Lower lobe of right lung (tissue), 2 donors: Measurements from ENCODE around the gene AKT3. TPM values are rescaled to one million over a fixed set of nuclear protein-coding genes. Genes with fewer than 3 reads are reported as not detected.
"Not testable (repeated sequence)": the region's sequence is repeated elsewhere in the genome, so short reads cannot be mapped to it uniquely, and the experiment has no call there.

Source experiments
- ATAC-seq, 2 donors: fragments of 200-7000 bp; cut with Tn5 transposase; one replicate each; pipeline ENCODE4 v1.9.1; 2020 to 2022; ENCODE audit warnings: mild to moderate bottlenecking in 2 of 2, moderate library complexity in 2 of 2
- DNase-seq: peaks from one replicate; pipeline ENCODE4 v3.0.0-alpha.2; 2020
- H3K27ac ChIP-seq: fragments of 200-600 bp; one replicate; pipeline ENCODE4 v1.8.0; 2022
- H3K27me3 ChIP-seq: fragments of 200-600 bp; one replicate; pipeline ENCODE4 v1.8.0; 2022; ENCODE audit warnings: low read depth
- H3K36me3 ChIP-seq: fragments of 200-600 bp; one replicate; pipeline ENCODE4 v1.8.0; 2022; ENCODE audit warnings: mild to moderate bottlenecking
- H3K4me1 ChIP-seq: fragments of 200-600 bp; one replicate; pipeline ENCODE4 v1.8.0; 2022
- H3K4me3 ChIP-seq: fragments of 200-600 bp; one replicate; pipeline ENCODE4 v1.8.0; 2022; ENCODE audit warnings: mild to moderate bottlenecking
- H3K9me3 ChIP-seq: fragments of 200-600 bp; one replicate; pipeline ENCODE4 v1.8.0; 2022
- intact Hi-C: fragments of 100-400 bp; cut with DNase I; formaldehyde crosslinking; loops from one replicate; pipeline ENCODE4 v1.11.0; 2022
- total RNA-seq: library from RNA; stranded (reverse); fragmentation: NEBNext Ultra II Directional; extraction: Animal tissue kit (Norgen Biotek cat#: 25700); gene quantifications from one replicate; pipeline ENCODE4 v1.2.1, GENCODE V29; 2021
- TF ChIP-seq, protein P1 (sequence below): fragments of 200-600 bp; IDR thresholded peaks from one replicate; pipeline ENCODE4 v1.8.0; 2022; ENCODE audit warnings: antibody characterized with exemption, mild to moderate bottlenecking
- donor health status: DM: no; HTN: yes; CAD: no; lungs with severe emphysema.

Gene AKT3
- total RNA-seq, 1 donor from 2014 or later, result 52.5 TPM

DNA sequence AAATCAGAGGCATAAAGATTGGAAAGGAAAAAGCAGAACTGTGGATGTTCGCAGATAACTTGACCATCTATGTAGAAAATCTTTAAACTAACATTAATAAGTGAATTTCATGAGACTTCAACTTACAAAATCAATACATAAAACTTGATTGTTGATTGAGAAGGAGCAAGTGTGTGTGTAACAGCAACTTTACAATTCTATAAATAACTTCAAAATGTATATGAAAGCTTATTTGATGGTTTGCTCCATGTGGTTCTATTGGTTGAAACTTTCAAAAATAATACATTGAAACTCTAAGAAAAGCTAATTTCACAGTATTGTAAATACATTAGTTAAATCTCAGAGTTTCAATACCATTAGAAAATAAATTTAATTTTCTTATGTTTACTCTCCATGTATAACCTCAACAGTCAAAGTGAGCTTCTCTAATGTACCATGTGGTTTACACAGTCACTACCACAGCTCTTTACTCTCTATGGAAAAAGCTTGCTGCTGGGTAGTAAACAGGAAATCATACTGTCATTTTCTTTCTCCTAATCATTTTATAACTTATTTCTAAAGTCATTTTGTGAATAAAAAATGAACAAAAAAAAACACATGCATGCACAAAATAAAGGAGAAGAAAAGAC lies 12.0 kb downstream of the AKT3 start:
- ATAC-seq, result no peak
- Histone ChIP-seq H3K4me3 (no peak overlapping the region), H3K36me3 (no peaks in the 10 kb centered on the region), H3K4me1 (peaks cover 8% of the 10 kb centered on the region), H3K27me3 (no peaks in the 10 kb centered on the region), H3K27ac (no peak overlapping the region), H3K9me3 (no peaks in the 10 kb centered on the region)
- TF ChIP-seq, protein P1, sequence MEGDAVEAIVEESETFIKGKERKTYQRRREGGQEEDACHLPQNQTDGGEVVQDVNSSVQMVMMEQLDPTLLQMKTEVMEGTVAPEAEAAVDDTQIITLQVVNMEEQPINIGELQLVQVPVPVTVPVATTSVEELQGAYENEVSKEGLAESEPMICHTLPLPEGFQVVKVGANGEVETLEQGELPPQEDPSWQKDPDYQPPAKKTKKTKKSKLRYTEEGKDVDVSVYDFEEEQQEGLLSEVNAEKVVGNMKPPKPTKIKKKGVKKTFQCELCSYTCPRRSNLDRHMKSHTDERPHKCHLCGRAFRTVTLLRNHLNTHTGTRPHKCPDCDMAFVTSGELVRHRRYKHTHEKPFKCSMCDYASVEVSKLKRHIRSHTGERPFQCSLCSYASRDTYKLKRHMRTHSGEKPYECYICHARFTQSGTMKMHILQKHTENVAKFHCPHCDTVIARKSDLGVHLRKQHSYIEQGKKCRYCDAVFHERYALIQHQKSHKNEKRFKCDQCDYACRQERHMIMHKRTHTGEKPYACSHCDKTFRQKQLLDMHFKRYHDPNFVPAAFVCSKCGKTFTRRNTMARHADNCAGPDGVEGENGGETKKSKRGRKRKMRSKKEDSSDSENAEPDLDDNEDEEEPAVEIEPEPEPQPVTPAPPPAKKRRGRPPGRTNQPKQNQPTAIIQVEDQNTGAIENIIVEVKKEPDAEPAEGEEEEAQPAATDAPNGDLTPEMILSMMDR, result no peak
- no peak for DNase-seq
- intact Hi-C loops, result no loop called here

DNA sequence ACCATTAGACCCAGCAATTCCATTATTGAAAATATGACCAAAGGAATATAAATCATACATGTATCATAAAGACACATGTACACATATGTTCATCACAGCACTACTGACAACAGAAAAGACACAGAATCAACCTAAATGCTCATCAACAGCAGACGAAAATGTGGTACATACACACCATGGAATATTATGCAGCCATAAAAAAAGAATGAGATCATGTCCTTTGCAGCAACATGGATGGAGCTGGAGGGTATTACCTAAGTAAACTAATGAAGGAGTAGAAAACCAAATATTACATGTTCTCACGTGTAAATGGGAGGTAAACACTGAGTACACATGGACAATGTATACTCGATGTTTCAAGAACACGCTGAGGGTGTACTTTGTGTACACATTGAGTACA lies 15.9 kb downstream of the AKT3 start:
- Histone ChIP-seq H3K9me3 (no peaks in the 10 kb centered on the region), H3K4me1 (no peaks in the 10 kb centered on the region), H3K27me3 (no peaks in the 10 kb centered on the region), H3K27ac (no peak overlapping the region), H3K4me3 (no peak overlapping the region), H3K36me3 (no peaks in the 10 kb centered on the region)
- no peak for DNase-seq
- intact Hi-C loops, result no loop called here
- TF ChIP-seq, protein P1, result no peak
- no peak for ATAC-seq

DNA sequence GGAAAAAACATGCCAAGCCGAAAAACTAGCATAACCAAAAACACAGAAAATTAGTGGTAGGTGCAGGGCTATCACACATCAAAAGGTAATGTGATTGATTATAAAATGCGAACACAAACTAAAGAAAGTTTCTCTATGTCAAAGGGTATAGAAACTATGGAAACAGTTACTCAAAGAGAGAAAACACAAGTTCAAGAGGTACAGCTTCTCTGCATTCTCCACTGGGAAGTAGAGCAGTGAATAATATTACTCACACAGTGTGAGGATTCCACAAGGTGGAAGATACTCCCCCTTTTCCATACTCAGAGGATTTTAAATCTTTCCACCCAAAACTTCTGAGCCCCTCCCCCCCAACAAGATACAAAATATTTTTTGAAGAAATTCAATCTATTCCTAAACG lies 18.6 kb downstream of the AKT3 start:
- intact Hi-C loops, result no loop called here
- H3K9me3 ChIP-seq, result no peaks in the 10 kb centered on the region
- H3K4me3 ChIP-seq, result no peak overlapping the region
- no peaks in the 10 kb centered on the region for H3K27me3 ChIP-seq
- DNase-seq (no peak), ATAC-seq (no peak)
- no peaks in the 10 kb centered on the region for H3K36me3 ChIP-seq
- no peaks in the 10 kb centered on the region for H3K4me1 ChIP-seq
- TF ChIP-seq, protein P1, result no peak
- no peak overlapping the region for H3K27ac ChIP-seq

DNA sequence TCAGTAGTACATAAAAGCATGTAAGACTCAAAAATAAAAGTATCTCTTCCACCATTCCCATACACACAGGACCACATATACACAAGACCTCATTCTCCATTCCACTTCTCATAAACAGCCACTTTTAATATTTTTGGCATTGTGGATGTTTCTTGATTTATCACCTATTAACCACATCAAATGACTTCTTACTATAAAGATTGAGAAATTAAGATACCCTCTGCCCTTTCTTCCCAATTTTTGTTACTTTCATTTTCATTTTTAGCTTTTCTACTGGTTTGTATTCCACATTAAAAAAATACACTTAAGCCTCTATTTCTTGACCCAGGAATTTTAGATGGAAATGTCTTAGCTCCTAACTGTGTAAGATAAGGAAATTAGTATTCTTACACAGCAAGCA lies 22.8 kb downstream of the AKT3 start:
- no peaks in the 10 kb centered on the region for H3K36me3 ChIP-seq
- peaks cover 3% of the 10 kb centered on the region for H3K9me3 ChIP-seq
- H3K4me3 ChIP-seq, result no peak overlapping the region
- H3K27me3 ChIP-seq, result no peaks in the 10 kb centered on the region
- DNase-seq (no peak), ATAC-seq (no peak)
- TF ChIP-seq, protein P1, result no peak
- H3K27ac ChIP-seq, result no peak overlapping the region
- intact Hi-C loops, result no loop called here
- no peaks in the 10 kb centered on the region for H3K4me1 ChIP-seq

DNA sequence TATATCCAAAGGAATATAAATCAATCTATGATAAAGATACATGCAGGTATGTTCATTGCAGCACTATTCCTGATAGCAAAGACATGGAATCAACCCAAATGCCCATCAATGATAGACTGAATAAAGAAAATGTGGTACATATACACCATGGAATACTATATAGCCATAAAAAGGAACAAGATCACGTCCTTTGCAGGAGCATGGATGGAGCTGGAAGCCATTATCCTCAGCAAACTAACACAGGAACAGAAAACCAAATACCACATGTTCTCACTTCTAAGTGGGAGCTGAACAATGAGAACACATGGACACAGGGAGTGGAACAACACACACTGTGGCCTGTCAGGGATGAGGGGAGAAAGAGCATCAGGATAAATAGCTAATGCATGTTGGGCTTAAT lies 25.1 kb downstream of the AKT3 start:
- H3K4me1 ChIP-seq, H3K4me3 ChIP-seq, H3K27me3 ChIP-seq, intact Hi-C loops, H3K27ac ChIP-seq, ATAC-seq, H3K36me3 ChIP-seq, DNase-seq: not testable (repeated sequence)
- H3K9me3 ChIP-seq, result peaks cover 24% of the 10 kb centered on the region

DNA sequence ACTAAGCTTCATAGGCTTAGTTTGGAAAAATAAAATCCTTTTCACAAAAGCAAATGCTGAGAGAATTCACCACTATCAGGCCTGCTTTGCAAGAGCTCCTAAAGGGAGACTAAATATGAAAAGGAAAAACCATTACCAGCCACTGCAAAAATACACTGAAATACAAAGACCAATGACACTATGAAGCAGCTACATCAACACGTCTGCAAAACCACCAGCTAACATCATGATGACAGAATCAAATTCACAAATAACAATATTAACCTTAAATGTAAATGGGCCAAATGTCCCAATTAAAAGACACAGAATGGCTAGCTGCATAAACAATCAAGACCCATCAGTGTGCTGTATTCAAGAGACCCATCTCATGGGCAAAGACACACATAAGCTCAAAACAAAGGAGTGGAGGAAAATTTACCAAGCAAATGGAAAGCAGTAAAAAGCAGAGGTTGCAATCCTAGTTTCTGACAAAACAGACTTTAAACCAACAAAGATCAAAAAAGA lies 28.8 kb downstream of the AKT3 start:
- ATAC-seq, result no peak
- no peaks in the 10 kb centered on the region for H3K4me1 ChIP-seq
- intact Hi-C loops, result no loop called here

More for the DNA sequence above, 28.8 kb downstream of the AKT3 start:
- H3K9me3 ChIP-seq, result peaks cover 24% of the 10 kb centered on the region
- TF ChIP-seq, protein P1, result no peak
- H3K4me3 ChIP-seq, result no peak overlapping the region
- DNase-seq, result no peak
- H3K27ac ChIP-seq, result no peak overlapping the region
- no peaks in the 10 kb centered on the region for H3K27me3 ChIP-seq
- no peaks in the 10 kb centered on the region for H3K36me3 ChIP-seq
